Measurements from ENCODE around the gene HIRA.
A peak's percentile ranks its signal among the peaks of the same experiment; 100 is the strongest.

Gene HIRA, protein sequence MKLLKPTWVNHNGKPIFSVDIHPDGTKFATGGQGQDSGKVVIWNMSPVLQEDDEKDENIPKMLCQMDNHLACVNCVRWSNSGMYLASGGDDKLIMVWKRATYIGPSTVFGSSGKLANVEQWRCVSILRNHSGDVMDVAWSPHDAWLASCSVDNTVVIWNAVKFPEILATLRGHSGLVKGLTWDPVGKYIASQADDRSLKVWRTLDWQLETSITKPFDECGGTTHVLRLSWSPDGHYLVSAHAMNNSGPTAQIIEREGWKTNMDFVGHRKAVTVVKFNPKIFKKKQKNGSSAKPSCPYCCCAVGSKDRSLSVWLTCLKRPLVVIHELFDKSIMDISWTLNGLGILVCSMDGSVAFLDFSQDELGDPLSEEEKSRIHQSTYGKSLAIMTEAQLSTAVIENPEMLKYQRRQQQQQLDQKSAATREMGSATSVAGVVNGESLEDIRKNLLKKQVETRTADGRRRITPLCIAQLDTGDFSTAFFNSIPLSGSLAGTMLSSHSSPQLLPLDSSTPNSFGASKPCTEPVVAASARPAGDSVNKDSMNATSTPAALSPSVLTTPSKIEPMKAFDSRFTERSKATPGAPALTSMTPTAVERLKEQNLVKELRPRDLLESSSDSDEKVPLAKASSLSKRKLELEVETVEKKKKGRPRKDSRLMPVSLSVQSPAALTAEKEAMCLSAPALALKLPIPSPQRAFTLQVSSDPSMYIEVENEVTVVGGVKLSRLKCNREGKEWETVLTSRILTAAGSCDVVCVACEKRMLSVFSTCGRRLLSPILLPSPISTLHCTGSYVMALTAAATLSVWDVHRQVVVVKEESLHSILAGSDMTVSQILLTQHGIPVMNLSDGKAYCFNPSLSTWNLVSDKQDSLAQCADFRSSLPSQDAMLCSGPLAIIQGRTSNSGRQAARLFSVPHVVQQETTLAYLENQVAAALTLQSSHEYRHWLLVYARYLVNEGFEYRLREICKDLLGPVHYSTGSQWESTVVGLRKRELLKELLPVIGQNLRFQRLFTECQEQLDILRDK

DNA sequence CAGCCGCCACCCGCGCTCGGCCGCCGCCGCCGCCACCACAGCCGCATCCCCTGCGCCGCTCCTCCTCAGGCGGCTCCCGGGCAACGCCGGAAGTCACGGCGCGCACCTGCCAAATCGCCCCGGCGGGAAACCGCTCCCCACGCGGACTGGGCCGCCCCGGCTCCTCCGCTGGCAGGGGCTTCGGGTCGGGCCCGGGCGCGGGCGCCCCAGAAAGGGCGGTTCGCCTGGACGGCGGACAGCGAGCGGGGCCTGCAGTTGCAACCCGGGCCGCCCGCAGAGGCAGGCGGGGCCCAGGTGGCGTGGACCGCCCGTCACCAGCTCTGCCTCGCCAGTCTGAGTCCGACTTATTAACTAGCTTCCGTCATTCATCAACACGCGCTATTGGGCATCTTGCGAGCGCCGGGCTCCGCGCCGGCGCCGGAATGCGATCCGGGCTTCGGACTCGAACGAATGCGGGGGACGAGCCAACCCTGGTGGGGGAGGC is at the start of gene HIRA:
Gene HIRA (minus strand): TSS at position 85 of the 484 bp plus-strand sequence. CDS start 257 bp downstream, outside the sequence.
- DNase-seq (ENCODE audit: low read depth), result peak; percentile 32

DNA sequence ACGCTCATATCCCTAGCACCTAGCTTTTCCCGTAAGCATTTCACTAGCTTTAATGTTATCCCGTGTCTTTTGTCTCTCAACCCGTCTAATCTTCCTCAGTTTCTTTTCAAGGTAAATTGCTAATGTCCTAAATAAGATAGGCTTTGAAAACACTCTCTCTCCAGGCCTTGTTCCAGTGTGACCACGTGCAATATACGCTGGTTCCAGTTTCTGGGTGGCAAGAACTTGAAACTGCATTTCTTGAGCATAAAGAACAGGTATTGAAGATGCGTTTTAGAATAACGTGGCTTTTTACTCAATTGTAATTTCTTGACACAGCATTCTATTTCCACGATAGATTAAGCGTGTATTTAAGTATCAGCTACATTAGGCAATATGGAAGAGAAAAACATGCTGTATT is 49.3 kb upstream of the HIRA start:
- no peak for DNase-seq (ENCODE audit: low read depth)

DNA sequence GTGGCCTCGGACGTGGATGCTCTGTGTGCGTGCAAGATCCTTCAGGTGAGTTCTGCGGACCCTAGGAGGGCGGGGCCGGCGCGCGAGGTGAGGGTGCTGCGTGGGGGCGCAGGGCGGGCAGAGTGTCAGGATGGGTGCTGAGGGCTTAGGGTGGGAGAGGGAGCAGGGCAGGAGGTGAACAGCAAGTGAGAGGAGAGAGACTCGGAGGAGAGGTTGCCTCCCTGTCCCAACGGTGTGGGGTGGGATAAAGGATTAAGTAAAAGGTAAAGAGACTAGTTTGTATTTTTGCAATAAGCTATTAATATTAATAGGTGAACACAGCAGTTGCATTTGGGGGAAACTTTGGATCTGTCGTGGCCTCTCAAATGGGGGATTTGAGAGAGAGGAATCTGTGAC is 48.6 kb upstream of the HIRA start:
- DNase-seq (ENCODE audit: low read depth), result no peak

DNA sequence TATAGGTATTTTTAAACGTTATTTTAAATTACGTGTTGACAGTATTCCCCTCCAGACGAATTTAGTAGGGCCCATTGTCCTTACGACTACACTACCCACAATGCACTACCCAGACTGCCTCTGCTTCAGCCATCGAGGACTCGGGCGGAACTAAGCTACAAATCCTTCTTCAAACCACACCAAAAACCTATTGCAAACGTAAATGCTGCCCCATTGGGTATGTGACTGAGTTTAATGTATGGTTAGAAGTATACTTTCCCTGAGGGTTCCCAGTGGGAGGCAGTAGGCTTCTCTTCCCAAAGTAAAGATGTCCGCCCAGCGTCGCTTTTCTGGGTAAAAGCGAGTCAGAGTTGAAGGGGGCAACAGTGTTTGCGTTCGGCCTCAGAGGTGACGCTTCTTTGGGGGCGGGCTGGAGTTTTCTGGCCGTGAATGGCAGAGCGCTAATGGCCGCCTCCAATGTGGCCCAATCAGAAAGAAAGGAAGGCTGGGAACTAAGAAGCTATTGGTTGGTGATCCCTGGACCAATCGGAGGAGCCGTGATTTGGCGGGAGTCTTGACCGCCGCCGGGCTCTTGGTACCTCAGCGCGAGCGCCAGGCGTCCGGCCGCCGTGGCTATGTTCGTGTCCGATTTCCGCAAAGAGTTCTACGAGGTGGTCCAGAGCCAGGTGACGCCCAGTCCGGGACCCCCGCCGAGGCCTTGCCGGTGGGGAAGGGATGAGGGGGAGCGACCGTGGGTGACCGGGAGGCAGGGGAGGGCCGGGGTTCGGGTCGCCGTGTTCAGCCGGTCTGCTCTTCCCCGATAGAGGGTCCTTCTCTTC is 48.0 kb upstream of the HIRA start, which contains the start of gene CDC45:
Gene CDC45 (plus strand): TSS at position 566 of the 818 bp plus-strand sequence. CDS start 49 bp downstream, at position 615.
- DNase-seq (ENCODE audit: low read depth), result peak; percentile 96

DNA sequence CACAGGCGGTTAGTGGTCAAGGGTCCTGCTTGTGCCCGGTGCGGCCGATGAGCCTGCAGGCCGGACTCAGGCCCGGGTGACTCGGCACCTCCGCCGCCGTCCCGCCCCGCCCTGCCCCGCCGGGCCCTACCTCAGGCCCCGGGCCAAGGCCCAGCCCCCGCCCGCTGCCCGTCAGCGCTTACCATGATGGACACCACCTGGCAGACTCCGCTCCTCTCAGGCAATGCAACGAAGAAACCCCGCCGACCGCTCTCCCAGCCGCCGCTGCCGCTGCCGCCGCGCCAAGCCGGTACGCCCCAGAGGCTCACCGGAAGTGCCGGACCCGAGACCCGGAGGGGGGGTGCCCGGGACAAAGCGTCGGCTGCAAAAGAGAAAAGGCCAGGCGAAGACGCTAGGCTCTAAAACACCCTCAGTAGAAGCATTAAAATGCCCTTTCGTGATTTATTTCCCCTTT is 47.4 kb upstream of the HIRA start, which contains the start of gene UFD1:
Gene UFD1 (minus strand): TSS at position 293 of the 454 bp plus-strand sequence. CDS start 108 bp downstream, at position 185.
- peak; percentile 68 for DNase-seq (ENCODE audit: low read depth)

DNA sequence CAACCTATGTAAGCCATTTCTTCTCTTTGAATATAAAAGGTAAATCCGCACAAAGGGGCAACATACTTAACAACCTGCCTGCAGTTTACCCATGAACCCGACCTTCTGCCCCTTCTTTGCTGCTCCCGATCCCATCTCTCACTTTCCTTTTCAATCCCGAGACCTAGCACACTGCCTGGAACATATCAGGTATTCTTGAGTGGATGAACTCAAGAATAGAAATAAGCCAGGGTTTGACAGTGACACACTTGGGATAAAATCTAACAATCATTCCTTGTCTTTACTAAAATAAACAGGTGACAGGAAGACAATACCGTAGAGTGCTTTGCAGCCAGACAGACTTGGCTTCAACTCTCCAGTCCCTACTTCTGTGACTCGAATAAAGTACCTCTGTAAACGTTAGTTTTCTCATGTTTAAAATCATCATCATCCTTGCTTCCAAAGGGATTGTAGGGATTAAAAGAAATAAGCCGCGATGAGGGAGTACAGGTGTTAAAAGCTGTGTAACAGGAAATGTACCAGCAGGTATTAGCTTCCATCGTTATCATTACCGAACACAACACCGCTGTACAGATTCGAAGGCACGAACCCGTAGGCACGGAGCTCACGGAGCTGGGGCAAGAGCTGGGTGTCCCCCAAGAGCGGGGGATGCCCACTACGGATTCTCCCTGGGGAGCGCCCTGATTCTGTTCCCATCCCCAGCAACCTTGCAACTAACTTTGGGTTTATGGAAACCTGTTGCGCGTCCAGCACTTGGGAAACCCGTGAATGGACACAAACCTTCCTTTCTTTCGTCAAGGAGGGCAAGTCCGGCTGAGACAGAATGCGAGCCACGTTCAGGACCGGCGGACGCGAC is 46.7 kb upstream of the HIRA start:
- no peak for DNase-seq (ENCODE audit: low read depth)

DNA sequence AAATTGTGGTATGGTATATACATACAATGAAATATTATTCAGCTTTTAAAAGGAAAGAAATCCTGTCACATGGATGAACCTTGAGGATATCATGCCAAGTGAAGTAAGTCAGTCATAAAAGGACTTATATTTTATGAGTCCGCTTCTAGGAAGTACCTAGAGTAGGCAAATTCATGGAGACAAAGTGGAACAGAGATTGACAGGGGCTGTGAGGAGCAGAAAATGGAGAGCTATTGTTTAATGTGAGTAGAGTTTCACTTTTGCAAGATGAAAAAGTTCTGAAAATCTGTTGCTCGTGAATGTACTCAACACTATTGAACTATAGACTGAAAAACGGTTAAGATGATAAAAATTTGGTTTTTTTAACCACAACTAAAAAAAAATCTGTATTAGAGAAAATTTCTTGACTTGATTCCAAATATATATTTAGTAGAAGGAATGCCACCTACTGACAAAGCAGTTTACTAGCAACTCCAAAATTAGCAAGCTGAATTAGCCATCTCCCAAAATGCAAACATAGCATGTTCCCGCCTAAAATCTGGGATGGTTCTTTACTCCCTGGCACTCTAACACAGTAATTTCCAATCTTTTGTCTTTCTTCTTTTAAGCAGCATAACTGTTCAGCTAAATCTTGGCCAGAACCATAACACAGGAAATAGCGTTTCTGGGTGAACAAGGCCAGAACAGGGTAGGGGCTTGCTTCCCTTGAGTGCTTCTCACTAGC is 46.0 kb upstream of the HIRA start:
- no peak for DNase-seq (ENCODE audit: low read depth)

DNA sequence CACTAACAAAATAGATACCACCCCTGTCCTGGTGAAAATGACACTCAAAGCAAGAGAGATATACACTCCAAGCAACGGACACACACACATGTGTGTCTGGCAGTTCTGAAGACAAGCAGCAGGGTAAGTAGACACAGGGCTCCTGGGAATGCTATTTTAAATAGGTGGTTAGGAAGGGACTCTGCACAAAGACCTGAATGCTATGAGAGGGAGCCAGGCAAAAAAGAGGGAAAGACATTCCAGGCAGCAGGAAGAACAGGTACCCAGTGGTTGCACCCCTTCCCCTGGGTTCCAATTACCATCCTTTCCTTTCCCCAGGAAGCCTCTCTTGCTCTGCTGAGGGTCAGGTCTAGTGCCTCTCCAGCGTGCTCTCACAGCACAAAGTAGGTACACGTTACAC is 44.5 kb upstream of the HIRA start:
- DNase-seq (ENCODE audit: low read depth), result no peak

DNA sequence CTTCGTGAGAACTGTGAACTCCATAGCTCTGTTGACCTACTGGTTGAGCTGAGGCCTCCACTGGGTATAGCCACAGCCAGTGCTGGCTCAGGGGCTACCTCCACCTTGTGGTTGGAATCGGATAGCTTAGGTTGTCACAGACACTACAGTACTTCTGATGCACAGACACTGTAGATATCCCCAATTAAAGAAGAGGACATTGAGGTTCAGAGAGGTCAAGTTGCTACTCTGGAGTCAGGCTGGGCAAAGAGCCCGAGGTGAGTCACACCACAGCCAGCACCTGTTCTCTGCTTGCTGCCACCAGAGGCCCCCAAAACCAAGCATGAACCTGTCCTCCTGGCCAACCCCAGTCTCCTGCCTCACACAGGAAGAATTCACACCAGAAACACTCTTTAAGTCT is 42.0 kb upstream of the HIRA start:
- DNase-seq (ENCODE audit: low read depth), result no peak

DNA sequence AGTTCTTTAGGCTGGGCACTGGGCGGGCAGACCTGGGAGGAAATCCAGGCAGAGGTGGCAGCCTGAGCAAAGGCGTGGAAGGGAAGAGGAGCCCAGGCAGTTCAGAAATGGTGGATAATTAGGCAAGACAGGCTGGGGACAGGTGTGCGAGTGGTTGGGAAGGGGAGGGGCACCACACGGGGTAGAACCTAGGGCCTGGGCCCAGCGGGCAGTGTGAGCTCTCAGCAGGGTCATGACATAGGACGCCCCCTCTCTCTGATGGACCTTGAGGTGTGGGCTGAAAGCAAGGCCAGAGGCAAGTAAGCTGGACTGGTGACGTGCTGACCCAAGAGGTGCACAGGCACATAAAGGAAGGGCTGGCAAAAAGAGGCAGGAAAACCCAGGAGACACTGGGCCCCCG is 40.7 kb upstream of the HIRA start:
- DNase-seq (ENCODE audit: low read depth), result no peak

DNA sequence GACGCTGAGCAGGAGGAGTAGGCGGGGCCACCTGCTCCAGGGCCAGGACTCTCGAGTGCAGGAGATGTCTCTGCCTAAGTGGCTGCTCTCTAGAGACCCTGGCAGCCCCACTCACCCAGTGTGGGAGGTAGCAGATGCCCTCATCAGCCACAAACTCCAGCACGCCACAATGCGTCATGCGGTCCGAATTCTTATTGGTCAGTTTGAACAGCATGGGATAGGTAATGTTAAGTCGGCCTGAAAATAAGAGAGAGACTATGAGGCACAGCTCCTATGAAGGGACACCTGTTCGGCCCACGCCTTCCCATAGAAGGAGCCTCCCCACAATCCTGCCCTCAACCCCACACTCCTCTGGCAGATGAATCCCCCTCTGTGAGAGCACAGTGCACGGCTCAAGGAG is 40.0 kb upstream of the HIRA start:
- DNase-seq (ENCODE audit: low read depth), result no peak

DNA sequence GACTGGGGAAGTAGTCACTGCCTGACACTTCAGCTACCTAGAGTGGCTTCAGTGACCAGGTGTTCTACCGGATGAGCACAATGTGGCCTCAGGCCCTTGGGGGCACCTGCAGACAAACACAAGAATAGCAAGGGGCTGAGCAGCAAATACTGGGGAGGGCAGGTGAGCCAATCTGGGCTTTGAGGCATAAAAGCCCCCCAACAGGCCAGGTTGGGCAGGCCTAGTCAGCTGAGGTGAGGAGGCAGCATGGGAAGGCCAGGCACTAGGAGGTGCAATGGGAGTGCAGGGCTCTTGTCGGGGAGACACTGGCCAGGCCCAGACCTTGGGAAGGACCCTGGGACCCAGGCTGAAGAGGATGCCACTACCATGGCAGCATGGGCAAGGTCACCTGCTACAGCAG is 38.5 kb upstream of the HIRA start:
- DNase-seq (ENCODE audit: low read depth), result no peak

DNA sequence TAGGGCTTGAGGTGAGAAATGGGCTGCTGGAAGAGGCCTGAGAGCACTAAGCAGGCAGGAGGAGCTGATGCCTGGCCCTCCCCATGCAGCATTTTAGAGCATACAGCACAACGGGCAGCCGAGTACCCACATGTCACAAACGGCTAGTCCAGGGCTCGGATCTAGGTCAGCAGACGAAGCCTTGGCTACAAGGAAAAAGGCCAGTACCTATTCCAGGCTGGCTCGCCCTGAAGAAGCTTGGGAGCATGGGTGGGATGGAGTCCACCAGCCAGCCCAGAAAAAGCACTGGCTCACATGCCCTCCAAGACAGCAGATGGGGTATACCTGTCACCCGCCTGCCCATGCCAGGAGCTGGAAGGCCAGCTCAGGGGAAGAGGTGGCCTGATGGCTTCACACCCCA is 37.9 kb upstream of the HIRA start:
- no peak for DNase-seq (ENCODE audit: low read depth)

DNA sequence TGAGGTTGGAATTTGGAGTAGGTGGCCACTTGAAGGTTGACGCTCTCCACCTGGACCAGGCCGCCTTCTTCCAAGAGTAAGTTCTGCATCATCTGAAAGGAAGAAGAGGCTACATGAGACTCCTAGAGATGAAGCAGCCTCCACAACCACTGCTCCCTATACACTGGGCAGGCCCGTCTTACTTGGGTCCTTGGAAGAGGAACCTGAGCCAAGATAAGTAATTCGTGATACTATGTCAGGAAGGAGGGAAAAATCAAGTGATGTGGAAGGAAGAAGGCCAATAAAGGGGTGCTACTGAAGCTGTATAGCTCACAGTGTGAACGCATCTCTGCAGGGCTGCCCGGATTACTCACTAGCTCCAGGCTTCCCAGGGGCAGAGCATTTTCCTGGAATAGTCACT is 36.4 kb upstream of the HIRA start:
- DNase-seq (ENCODE audit: low read depth), result no peak

DNA sequence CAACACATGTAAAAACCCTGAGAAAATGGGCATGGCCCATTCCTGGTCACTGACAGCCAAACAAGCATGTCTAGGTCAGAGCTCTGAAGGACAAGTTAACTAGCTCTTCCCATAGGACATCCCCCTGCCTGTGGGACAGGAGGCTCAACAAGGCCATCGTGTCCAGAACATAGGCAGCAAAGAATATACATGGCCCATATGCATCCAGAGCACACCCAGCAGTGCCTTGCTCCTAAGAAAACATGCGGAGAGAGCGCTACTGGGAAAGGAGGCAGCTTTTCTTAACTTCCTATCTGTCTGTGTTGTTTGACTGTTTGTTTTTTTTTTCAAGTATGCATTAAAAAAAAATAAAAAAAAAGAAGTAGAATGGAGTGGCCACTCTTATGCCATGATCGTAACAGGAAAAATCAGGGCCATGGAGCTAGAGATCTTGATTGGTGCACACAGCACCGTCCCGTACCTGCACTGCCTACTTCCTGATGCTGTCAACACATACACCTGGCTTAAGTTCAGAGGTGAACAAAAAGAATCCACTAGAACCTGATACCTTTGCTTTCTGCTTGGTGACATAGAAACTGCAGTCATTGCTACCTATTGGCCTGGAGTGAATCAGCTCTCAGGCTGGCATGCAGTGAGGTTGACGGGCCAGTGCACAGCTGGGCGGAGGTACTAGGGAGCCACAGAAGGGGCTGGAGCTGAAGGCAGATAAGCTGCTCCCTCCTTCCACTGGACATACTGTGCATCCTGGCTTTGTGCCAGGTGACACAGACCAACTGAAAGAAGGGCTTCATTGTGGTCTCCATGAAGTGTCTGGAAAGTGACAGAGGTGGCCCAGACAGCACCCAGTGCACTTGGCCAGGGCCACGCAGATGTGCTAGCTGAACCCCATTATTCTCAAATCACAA is 35.6 kb upstream of the HIRA start:
- DNase-seq (ENCODE audit: low read depth), result no peak

DNA sequence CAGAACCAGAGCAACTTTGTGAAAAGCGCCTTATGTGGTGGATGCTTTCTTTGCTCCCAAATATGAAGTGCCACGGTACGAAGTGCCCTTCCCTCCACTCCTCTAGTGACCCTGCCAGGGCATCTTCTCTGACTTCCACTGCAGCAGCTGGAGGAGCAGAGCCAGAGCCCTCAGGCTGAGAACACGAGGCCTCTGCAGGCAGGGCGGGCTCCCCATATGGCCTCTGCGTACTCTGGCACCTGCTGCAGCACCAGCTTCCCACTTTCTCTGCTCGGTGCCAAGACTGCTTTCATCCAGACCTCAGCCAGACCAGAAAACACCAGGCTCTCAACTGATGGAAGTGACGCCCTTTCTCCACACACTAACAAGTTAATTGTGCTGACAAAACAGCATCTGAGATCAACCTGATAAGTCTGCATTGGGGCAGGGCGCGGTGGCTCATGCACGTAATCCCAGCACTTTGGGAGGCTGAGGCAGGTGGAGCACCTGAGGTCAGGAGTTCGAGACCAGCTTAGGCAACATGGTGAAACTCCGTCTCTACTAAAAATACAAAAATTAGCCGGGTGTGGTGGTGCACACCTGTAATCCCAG is 34.7 kb upstream of the HIRA start:
- no peak for DNase-seq (ENCODE audit: low read depth)

DNA sequence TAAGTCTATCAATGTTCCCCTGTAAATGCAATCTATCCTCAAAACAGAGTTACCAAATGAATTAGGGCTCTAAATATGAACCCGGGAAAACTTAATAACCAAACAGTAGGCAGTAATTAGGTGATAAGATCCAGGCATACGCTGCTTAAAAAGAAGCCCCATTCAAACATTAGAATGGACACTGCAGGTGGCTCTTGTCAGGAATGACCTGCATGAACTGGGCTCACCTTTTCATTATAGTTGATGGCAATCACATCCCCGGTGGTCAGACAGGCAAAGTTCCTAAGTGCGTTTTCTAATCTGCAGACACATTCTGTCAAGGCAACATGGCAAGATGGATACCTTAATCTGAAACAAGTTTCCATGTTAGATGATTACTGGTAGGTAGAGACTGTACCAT is 33.4 kb upstream of the HIRA start:
- no peak for DNase-seq (ENCODE audit: low read depth)

DNA sequence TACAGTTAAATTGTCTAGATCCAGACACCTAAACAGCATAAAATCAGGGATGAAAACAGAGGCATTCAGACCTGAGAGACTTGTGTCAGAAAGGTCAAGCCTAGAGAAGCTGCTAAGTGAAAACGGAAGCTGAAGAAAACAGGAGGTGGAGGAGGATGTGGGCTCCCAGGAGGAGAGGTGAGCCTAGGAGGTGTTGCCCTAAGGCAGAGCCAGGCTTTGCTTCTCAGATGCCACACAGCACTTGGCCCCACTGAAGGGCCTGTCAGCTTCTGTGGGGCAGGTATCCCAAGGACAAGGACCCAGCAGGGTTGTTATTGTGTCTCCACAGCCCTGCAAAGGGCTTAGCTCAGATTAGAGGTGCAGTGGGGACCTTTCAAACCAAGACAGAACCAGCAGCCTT is 33.0 kb upstream of the HIRA start:
- no peak for DNase-seq (ENCODE audit: low read depth)
